Chondrocyte (in vitro differentiated cells): ENCODE measurements around the gene INTS11. TPM values are rescaled to one million over a fixed set of nuclear protein-coding genes. Genes with fewer than 3 reads are reported as not detected.

Experiments used
- DNase-seq: peaks from one replicate; pipeline ENCODE4 v3.0.0; 2021; ENCODE audit warnings: mixed read lengths, low spot score
- H3K27ac Mint-ChIP-seq: one replicate; pipeline ENCODE4 v1.8.0; 2021; ENCODE audit warnings: mild to moderate bottlenecking, moderate library complexity, mixed read lengths; ENCODE audit not compliant: unreplicated experiment
- H3K27me3 Mint-ChIP-seq: 2 replicates; pipeline ENCODE4 v1.8.0; 2021; ENCODE audit warnings: low read depth, mixed read lengths
- H3K36me3 Mint-ChIP-seq: 2 replicates; pipeline ENCODE4 v1.8.0; 2021; ENCODE audit warnings: low read depth, mixed read lengths
- H3K4me1 Mint-ChIP-seq: 2 replicates; pipeline ENCODE4 v1.8.0; 2021; ENCODE audit warnings: low read depth, mild to moderate bottlenecking, mixed read lengths
- H3K4me3 Mint-ChIP-seq: one replicate; pipeline ENCODE4 v1.8.0; 2021; ENCODE audit warnings: mild to moderate bottlenecking, moderate library complexity, mixed read lengths; ENCODE audit not compliant: unreplicated experiment
- H3K9me3 Mint-ChIP-seq: 2 replicates; pipeline ENCODE4 v1.8.0; 2021; ENCODE audit warnings: low read depth, mixed read lengths
- CTCF ChIP-seq: fragments of 200-600 bp; sonication (generic); IDR thresholded peaks from 2 replicates; pipeline ENCODE4 v1.5.0; 2021; ENCODE audit warnings: antibody characterized with exemption, mild to moderate bottlenecking, moderate library complexity
- microRNA-seq: library from miRNA; unstranded; fragments of <30 nt; microRNA quantifications from one replicate; pipeline ENCODE4 v1.2.0, GENCODE V29; 2020; ENCODE audit warnings: borderline number of aligned reads
- total RNA-seq: library from RNA; stranded (reverse); gene quantifications from 3 replicates; pipeline ENCODE4 v1.2.1, GENCODE V29; 2021

Gene INTS11
- total RNA-seq, 1 donor from 2014 or later = 73.8 TPM

GRCh38 chr1:1267488-1268283 is 56.8 kb downstream of the INTS11 start:
- no peaks in the 10 kb centered on the region for H3K9me3 Mint-ChIP-seq
- no peak for DNase-seq
- peaks cover 6% of the 10 kb centered on the region for H3K36me3 Mint-ChIP-seq
- no peak overlapping the region for H3K4me3 Mint-ChIP-seq
- no peak for TF ChIP-seq CTCF
- H3K4me1 Mint-ChIP-seq = peaks cover 52% of the 10 kb centered on the region
- H3K27me3 Mint-ChIP-seq = no peaks in the 10 kb centered on the region
- peak overlapping the region; percentile 69 for H3K27ac Mint-ChIP-seq

GRCh38 chr1:1264868-1265272 is 59.6 kb downstream of the INTS11 start:
- DNase-seq = no peak
- Mint-ChIP-seq H3K4me3 (peak overlapping the region; percentile 24), H3K36me3 (peaks cover 18% of the 10 kb centered on the region), H3K27ac (peak overlapping the region; percentile 98), H3K4me1 (peaks cover 31% of the 10 kb centered on the region), H3K27me3 (no peaks in the 10 kb centered on the region), H3K9me3 (no peaks in the 10 kb centered on the region)
- peak; percentile 82 for TF ChIP-seq CTCF

GRCh38 chr1:1264026-1264425 is 60.4 kb downstream of the INTS11 start:
- H3K27me3 Mint-ChIP-seq = no peaks in the 10 kb centered on the region
- no peak overlapping the region for H3K4me3 Mint-ChIP-seq
- H3K27ac Mint-ChIP-seq = peak overlapping the region; percentile 98
- peaks cover 29% of the 10 kb centered on the region for H3K4me1 Mint-ChIP-seq
- TF ChIP-seq CTCF = no peak
- no peaks in the 10 kb centered on the region for H3K9me3 Mint-ChIP-seq
- H3K36me3 Mint-ChIP-seq = peaks cover 23% of the 10 kb centered on the region
- no peak for DNase-seq

- Mint-ChIP-seq H3K9me3 (no peaks in the 10 kb centered on the region), H3K27ac (no peak overlapping the region), H3K36me3 (peaks cover 25% of the 10 kb centered on the region), H3K4me3 (no peak overlapping the region), H3K4me1 (peaks cover 29% of the 10 kb centered on the region), H3K27me3 (no peaks in the 10 kb centered on the region)
- DNase-seq = no peak
- TF ChIP-seq CTCF = no peak
Measured at GRCh38 chr1:1262758-1263157, 61.7 kb downstream of the INTS11 start.

GRCh38 chr1:1262071-1262470 is 62.4 kb downstream of the INTS11 start:
- H3K36me3 Mint-ChIP-seq = peaks cover 26% of the 10 kb centered on the region
- peaks cover 29% of the 10 kb centered on the region for H3K4me1 Mint-ChIP-seq
- TF ChIP-seq CTCF = no peak
- no peak for DNase-seq
- no peaks in the 10 kb centered on the region for H3K9me3 Mint-ChIP-seq
- H3K27ac Mint-ChIP-seq = no peak overlapping the region
- H3K4me3 Mint-ChIP-seq = no peak overlapping the region
- H3K27me3 Mint-ChIP-seq = no peaks in the 10 kb centered on the region

Small RNAs within 50 kb of the gene (microRNA-seq; reads per million reads assigned to microRNA genes)
- gene MIR6726 (6.6 reads per million, percentile 9 among the genes with 10 or more reads in this experiment), gene MIR6727 (not detected), gene MIR6808 (not detected)

Other genes with a start within 250 kb of the INTS11 start
- 9.2 to 15.1 TPM (median 9.2 TPM) in 3 replicates for gene C1orf159, start 208.6 kb downstream of the INTS11 start, total RNA-seq
- gene TTLL10, start 150.8 kb downstream of the INTS11 start, total RNA-seq = not detected in 3 replicates
- not detected in 3 replicates for gene TNFRSF18, start 118.1 kb downstream of the INTS11 start, total RNA-seq
- 0.24 to 0.59 TPM in 2 of 3 replicates, not detected in the other for gene TNFRSF4, start 110.5 kb downstream of the INTS11 start, total RNA-seq
- 164 to 191 TPM (median 165 TPM) in 3 replicates for gene SDF4, start 92.7 kb downstream of the INTS11 start, total RNA-seq
- gene B3GALT6, start 92.4 kb downstream of the INTS11 start, total RNA-seq = 37.4 to 39.6 TPM (median 39.6 TPM) in 3 replicates
- 1.3 to 2.1 TPM (median 1.7 TPM) in 3 replicates for gene C1QTNF12, start 77.9 kb downstream of the INTS11 start, total RNA-seq
- 49.2 to 57.5 TPM (median 52.0 TPM) in 3 replicates for gene UBE2J2, start 50.8 kb downstream of the INTS11 start, total RNA-seq
- 6.6 to 7.4 TPM (median 6.7 TPM) in 3 replicates for gene SCNN1D, start 44.2 kb downstream of the INTS11 start, total RNA-seq
- gene ACAP3, start 16.7 kb downstream of the INTS11 start, total RNA-seq = 51.9 to 77.5 TPM (median 57.5 TPM) in 3 replicates
- gene PUSL1, start 16.1 kb downstream of the INTS11 start, total RNA-seq = 21.6 to 22.3 TPM (median 22.1 TPM) in 3 replicates
- gene CPTP, start 142 bp upstream of the INTS11 start, total RNA-seq = 19.4 to 23.3 TPM (median 23.1 TPM) in 3 replicates
- gene TAS1R3, start 6.6 kb upstream of the INTS11 start, total RNA-seq = 0.28 to 0.68 TPM (median 0.37 TPM) in 3 replicates
- gene DVL1, start 24.8 kb upstream of the INTS11 start, total RNA-seq = 59.6 to 66.5 TPM (median 59.9 TPM) in 3 replicates
- 154 to 238 TPM (median 158 TPM) in 3 replicates for gene MXRA8, start 33.9 kb upstream of the INTS11 start, total RNA-seq
- gene AURKAIP1, start 50.5 kb upstream of the INTS11 start, total RNA-seq = 86.8 to 128 TPM (median 89.0 TPM) in 3 replicates
- 153 to 176 TPM (median 161 TPM) in 3 replicates for gene CCNL2, start 74.7 kb upstream of the INTS11 start, total RNA-seq
- gene MRPL20, start 82.6 kb upstream of the INTS11 start, total RNA-seq = 69.2 to 95.3 TPM (median 75.7 TPM) in 3 replicates
- gene ANKRD65, start 96.6 kb upstream of the INTS11 start, total RNA-seq = not detected in 3 replicates
- gene VWA1, start 111.0 kb upstream of the INTS11 start, total RNA-seq = 12.5 to 27.2 TPM (median 24.3 TPM) in 3 replicates
- 0.75 to 1.4 TPM (median 1.3 TPM) in 3 replicates for gene ATAD3C, start 125.0 kb upstream of the INTS11 start, total RNA-seq
- 24.3 to 31.9 TPM (median 24.7 TPM) in 3 replicates for gene ATAD3B, start 147.1 kb upstream of the INTS11 start, total RNA-seq
- gene ATAD3A, start 187.5 kb upstream of the INTS11 start, total RNA-seq = 29.9 to 39.6 TPM (median 34.6 TPM) in 3 replicates
- gene TMEM240, start 216.0 kb upstream of the INTS11 start, total RNA-seq = 3.6 to 6.1 TPM (median 5.8 TPM) in 3 replicates